HG02840 (cell line): ENCODE data around the gene B3GNT4.
"Not testable (repeated sequence)": the region's sequence is repeated elsewhere in the genome, so short reads cannot be mapped to it uniquely, and the experiment has no call there.

Source experiments
- ATAC-seq: cut with Tn5 transposase; IDR thresholded peaks from one replicate; pipeline ENCODE4 v1.9.1; 2021; ENCODE audit warnings: mild to moderate bottlenecking, moderate library complexity, moderate number of reproducible peaks; ENCODE audit not compliant: unreplicated experiment, low FRiP score

B3GNT4 gene

DNA sequence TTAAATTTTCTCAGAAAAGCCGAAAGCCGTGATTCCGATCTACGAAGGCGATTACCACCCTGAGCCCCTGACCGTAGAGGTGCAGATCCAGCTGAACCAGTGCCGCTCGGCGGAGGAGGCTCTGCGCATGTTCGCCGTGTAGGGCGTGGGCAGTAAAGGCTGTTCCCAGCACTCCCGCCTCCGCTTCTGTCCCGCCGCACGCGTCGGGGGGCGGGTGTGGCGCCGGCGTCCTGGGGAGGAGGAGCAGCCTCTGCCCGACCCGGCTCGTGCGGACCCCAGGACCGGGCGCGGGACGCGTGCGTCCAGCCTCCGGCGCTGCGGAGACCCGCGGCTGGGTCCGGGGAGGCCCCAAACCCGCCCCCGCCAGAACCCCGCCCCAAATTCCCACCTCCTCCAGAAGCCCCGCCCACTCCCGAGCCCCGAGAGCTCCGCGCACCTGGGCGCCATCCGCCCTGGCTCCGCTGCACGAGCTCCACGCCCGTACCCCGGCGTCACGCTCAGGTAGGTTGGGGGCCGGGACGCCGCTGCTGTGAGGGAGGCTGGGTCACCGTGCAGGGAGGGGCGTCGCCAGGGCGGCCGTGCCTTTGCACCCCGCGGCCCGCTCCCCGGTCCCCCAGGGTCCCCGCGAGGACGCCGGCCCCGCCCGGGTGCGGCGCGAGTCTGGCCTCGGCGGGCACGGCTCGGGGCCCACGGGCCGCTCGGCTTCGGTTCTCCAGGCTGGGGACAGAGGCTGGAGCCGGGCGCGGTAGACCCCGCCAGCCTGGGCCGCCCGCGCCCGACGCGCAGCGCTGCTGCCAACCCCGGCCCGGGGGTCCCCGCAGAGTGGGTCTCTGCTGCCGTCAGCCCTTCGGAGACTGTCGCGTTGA is at the start of gene B3GNT4:
TSS of gene B3GNT4 (plus strand) at position 409 of the 866 bp plus-strand sequence. CDS start 910 bp downstream, outside the sequence.
- no peak for ATAC-seq

DNA sequence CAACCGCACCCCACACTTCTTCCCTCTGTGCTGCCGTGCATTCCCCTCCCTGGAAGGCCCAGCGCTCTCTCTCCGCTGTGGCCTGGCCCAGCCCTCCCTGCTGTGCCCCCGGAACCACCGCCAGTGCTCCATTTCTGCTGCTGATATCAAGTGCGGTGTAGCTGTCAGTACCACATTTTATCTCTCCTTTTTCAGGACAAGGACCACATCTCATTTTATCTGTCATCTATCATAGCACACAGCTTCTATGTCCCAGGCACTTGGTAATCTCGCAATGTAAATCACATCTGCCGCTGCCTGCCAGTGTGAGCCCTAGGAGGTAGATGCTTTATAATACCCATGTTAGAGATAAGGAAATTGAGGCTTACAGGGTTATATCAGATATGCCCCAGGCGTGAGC is 47.8 kb upstream of the B3GNT4 start:
- ATAC-seq: no peak

DNA sequence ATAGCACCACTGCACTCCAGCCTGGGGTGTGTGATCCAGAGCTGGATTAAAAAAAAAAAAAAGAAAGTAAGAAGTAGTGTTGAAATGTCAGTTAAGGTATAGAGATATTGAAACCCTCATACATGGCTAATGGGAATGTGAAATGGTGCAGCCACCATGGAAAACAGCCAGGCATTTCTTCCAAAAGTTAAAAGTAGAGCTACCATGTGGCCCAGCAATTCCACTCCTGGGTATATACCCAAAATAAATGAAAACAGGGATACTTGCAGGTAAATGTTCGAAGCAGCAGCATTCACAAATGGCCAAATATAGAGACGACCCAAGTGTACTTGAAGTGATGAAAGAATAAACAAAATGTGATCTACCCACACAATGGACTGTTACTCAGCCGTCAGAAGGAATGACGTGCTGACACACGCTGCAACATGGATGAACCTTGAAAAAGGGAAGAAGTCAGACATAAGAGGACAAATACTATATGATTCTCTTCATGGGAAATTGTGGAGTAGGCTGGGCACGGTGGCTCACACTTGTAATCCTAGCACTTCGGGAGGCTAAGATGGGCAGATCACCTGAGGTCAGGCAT is 44.7 kb upstream of the B3GNT4 start:
- ATAC-seq: no peak

DNA sequence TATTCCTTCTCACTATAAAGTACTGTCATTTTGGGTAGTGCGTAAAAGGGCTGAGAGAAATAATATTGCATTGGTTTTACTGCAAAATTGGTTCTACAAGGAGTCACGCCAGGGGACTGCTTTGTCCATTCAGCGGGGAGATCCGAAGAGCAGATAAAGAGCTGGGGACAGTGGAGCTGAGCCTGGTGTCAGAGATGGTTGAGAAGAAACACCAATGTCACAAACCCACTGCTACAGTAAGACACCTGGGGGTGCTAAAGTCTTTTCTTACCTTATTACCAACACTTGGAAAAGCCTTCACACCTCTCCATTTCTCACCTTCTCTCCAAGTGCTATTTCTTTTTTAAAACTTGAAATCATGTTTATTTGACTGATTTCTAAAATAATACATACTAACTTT is 43.6 kb upstream of the B3GNT4 start:
- no peak for ATAC-seq

GRCh38 chr12:122160761-122161160 is 42.7 kb upstream of the B3GNT4 start:
- ATAC-seq: no peak

GRCh38 chr12:122161682-122162081 is 41.8 kb upstream of the B3GNT4 start:
- no peak for ATAC-seq

DNA sequence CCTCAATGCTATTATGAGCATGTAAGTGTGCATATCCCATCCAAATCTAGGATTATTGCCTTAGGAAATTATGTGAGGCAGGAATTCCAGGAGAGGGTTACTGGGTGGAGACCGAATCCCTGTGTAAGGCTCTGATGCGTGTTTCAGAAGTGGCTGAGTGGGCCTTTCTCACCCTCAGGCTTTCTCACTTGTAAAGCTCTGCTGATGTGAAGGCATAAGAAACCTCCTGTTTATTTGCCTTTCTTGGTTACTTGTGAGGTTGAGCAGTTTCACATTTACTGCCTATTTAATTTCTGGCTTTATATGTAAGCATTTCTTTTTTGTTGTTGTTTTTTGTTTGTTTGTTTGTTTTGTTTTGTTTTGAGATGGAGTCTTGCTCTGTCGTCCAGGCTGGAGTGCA is 40.5 kb upstream of the B3GNT4 start:
- ATAC-seq: no peak

DNA sequence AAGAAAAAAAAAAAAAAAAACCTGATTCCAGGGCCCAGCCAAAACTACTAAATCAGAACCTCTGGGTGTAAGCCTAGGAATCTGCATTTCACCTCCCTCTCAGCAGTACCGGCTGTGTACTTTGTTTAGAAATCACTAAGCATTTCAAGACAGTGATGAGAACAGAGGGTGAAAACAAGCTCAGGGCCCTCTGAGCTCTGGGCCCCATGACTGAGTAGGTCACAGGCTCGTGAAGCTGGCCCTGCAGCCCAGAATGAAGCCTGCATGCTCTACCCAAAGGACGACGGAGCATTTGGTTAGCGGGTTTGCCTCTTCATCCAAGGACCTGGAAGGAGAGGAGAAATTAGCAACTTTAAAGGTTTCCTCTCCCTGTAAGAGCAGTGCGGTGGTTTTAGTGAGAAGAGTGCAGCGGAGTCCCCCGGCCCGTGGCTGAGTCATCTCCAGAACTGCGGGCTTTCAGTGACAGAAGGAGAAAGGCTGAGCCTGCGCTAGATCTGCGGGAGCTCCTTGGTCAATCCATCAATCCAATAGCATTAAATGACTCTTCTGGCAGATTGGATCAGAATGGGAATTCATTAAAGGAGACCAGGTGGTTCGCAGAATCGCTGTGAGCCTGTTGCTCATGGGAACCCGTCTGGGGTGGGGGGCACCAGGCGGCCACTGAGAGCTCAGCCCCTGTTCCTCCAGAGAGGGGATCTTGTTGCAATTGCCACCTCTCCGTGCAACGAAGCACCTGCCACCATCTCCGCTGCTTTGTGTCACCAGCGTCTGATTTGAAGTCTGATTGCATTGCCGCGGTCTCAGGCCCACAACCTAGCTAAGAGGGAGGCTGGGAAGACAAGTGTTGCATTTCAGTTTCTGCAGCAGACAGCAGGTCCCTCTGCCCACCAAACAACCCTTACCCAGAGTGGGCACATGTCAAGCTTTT is 36.8 kb upstream of the B3GNT4 start:
- no peak for ATAC-seq

GRCh38 chr12:122167356-122167925 is 36.1 kb upstream of the B3GNT4 start:
- ATAC-seq: no peak

DNA sequence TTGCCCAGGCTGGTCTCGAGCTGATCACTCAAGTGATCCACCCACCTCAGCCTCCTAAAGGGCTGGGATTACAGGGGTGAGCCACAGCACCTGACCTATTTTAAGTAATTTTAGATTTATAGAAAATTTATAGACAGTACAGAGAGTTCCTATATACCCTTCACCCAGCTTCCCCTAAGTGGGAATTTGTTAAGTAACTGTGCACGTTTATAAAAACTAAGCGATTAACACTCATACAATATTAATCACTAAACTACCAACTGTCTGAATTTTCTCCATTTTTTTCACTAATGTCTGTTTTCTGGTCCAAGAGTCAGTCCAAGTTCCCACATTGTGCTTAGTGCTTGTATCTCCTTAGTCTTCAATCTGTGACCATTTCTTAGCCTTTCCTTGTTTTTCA is 35.0 kb upstream of the B3GNT4 start:
- no peak for ATAC-seq

GRCh38 chr12:122171399-122171798 is 32.1 kb upstream of the B3GNT4 start:
- no peak for ATAC-seq

DNA sequence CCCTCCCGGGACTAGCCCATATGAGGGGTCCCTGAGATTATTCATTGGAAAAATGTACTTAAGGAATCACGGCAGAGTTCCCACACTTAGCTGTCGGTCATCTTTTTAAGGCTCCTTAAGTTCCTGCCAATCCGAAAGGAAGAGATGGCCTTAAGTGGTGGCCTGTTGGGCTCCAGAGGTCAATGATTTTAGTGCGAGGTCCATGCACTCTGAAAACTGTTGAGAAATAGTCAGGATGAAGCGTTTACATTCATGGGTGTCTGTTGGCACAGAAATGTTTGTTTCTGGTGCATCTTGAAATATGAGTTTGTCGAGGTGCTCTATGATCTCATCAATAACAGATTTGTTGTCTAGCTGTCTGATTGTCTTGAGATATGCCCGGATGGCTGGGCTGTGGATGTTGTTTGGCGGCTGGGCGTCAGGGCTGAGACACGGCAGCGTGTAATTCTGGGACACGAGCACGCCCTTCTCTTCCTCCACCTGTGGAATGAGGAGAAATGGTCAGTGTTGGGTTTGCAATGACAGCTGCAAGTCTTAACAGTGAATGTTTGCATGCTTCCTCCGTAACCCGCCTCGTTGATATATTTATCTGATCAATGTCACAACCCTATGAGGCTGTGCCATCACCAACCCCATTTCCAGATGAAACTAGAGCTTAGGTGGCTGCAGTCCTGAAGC is 31.1 kb upstream of the B3GNT4 start:
- no peak for ATAC-seq

DNA sequence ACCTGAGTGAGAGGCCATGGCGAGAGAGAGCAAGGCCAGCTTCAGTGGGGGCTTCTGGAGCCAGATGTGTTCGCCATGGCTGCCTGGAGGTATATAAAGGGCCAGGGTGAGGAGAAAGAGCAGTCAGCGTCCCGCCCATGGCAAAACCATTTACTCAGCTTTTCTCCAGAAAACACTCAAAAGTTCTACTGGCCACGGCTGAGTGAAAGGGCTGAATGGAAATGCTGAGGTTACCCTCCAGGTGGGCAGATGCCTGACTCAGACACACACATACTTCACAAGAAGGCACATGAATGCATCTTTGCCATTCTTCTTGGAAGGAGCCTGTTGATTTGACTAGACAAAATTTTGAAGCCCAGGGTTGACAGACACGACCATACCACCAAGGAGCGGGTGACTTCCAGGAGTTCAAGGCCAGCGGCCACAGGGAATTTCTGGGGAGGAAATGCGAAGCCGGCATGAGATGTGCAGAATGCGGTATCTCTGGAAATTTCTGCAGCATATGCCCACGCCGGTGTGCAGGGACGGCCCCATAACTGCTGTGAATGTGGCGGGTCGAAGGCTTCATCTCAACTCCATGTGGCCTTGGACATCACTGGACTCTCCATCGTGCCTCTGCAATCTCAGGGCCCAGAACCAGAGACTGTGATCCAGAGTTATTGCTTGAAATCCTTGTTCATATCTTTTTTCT is 29.2 kb upstream of the B3GNT4 start, which contains the start of gene IL31:
TSS of gene IL31 (minus strand) at position 67 of the 691 bp plus-strand sequence. CDS start at position 18, 49 bp downstream.
- ATAC-seq: no peak

GRCh38 chr12:122176473-122176872 is 27.0 kb upstream of the B3GNT4 start:
- ATAC-seq: not testable (repeated sequence)

- no peak for ATAC-seq
Measured at GRCh38 chr12:122182887-122183587, 20.5 kb upstream of the B3GNT4 start, which contains the start of gene LRRC43. LRRC43 (plus strand) TSS chr12:122183123; CDS start chr12:122183145, 22 bp downstream.

DNA sequence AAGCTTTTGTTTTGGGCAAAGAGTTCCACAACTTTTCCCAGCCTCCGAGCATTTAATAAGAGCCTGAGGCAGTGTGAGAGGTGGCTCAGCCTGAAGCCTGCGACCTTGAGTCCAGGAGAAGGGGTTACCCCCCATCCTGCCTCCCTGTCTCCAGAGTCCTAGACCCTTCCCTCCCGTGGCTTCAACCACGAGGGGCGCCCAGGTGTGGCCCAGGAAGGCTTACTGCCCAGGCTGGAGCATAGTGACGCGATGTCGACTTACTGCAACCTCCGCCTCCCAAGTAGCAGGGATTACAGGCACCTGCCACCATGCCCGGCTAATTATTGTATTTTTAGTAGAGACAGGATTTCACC is 19.9 kb upstream of the B3GNT4 start:
- ATAC-seq: no peak

- ATAC-seq: no peak
Measured at GRCh38 chr12:122184517-122184916, 19.0 kb upstream of the B3GNT4 start.

- ATAC-seq: no peak
Measured at GRCh38 chr12:122185079-122185478, 18.4 kb upstream of the B3GNT4 start.
